A549 (cell line): Measurements from ENCODE around the gene PHF10. TPM values are rescaled to one million over a fixed set of nuclear protein-coding genes. Genes with fewer than 3 reads are reported as not detected.

Experiments
- ATAC-seq, 2 experiments: fragments of 200-7000 bp in 1 of 2; fragments of >200 bp in 1 of 2; cut with Nextera tagmentation in 1 of 2; cut with Tn5 transposase in 1 of 2; 3 replicates each; pipeline versions ENCODE4 v1.8.0 to v1.9.1; 2018 to 2020; ENCODE audit warnings: mild to moderate bottlenecking in 1 of 2, moderate library complexity in 1 of 2
- CTCF ChIA-PET: fragments of 300-600 bp; sonication (Branson Sonifier 250); formaldehyde crosslinking; extraction: SDS; loops from one replicate; lab custom pipeline; 2021; ENCODE audit warnings: antibody characterized with exemption, inconsistent platforms; lab: Yijun Ruan, JAX
- POLR2A ChIA-PET: fragments of 350-600 bp; formaldehyde crosslinking; extraction: SDS; loops from one replicate; lab custom pipeline; 2021; ENCODE audit warnings: antibody characterized with exemption, inconsistent platforms; lab: Yijun Ruan, JAX
- DNase-seq, 2 experiments: peaks; one replicate each; pipeline versions ENCODE4 v3.0.0 to v3.0.0-alpha.2; 2011 to 2016; ENCODE audit warnings: low read depth in 1 of 2, low spot score in 1 of 2
- FAIRE-seq: peaks from 2 replicates; lab custom pipeline; 2011; peaks lifted over from hg19 to GRCh38; lab: Jason Lieb, UNC
- H3K27ac ChIP-seq, 2 experiments: fragments of >200 bp; sonication (Bioruptor Twin); formaldehyde crosslinking; 3 replicates each; pipeline ENCODE4 v1.5.1; 2016 to 2017
- H3K4me1 ChIP-seq: fragments of >200 bp; sonication (Bioruptor Twin); formaldehyde crosslinking; 3 replicates; pipeline ENCODE4 v1.6.1; 2016
- H3K4me2 ChIP-seq: fragments of >200 bp; sonication (Bioruptor Twin); formaldehyde crosslinking; 3 replicates; pipeline ENCODE4 v1.6.1; 2016
- H3K4me3 ChIP-seq: fragments of >200 bp; sonication (Bioruptor Twin); formaldehyde crosslinking; 3 replicates; pipeline ENCODE4 v1.5.1; 2016
- H3K9me3 ChIP-seq: fragments of >200 bp; sonication (Bioruptor Twin); formaldehyde crosslinking; 3 replicates; pipeline ENCODE4 v1.6.1; 2016
- BCL3 ChIP-seq: fragments of >200 bp; sonication (Bioruptor Twin); formaldehyde crosslinking; IDR thresholded peaks from 3 replicates; pipeline ENCODE4 v1.6.1; 2016
- BHLHE40 ChIP-seq: IDR thresholded peaks from 2 replicates; pipeline ENCODE4 v1.6.1; 2012; ENCODE audit warnings: low read depth, low read length, inconsistent platforms
- CBX2 ChIP-seq: fragments of 200-600 bp; sonication (generic); IDR thresholded peaks from 2 replicates; pipeline ENCODE4 v1.6.1; 2016; ENCODE audit warnings: low read depth, mild to moderate bottlenecking, borderline replicate concordance
- CEBPB ChIP-seq, 2 experiments: fragments of >200 bp in 1 of 2; sonication (Bioruptor Twin) in 1 of 2; formaldehyde crosslinking in 1 of 2; IDR thresholded peaks; 2 replicates each; pipeline ENCODE4 v1.6.1; 2012 to 2016
- E2F6 ChIP-seq: IDR thresholded peaks from 2 replicates; pipeline ENCODE4 v1.6.1; 2012; ENCODE audit warnings: low read depth, borderline replicate concordance
- FOSB ChIP-seq: fragments of 250-450 bp; sonication (Bioruptor Pico); IDR thresholded peaks from 2 replicates; pipeline ENCODE4 v1.5.0; 2020; ENCODE audit warnings: mild to moderate bottlenecking, moderate library complexity
- FOSL2 ChIP-seq, 2 experiments: fragments of 450-650 bp in 1 of 2; fragments of >200 bp in 1 of 2; sonication (Bioruptor Twin) in 1 of 2; formaldehyde crosslinking; IDR thresholded peaks; 2 replicates each; pipeline versions ENCODE4 v1.5.0 to v1.6.1; 2016 to 2020; ENCODE audit warnings: mild to moderate bottlenecking in 1 of 2, moderate library complexity in 1 of 2
- FOXS1 ChIP-seq: fragments of 250-450 bp; sonication (Bioruptor Pico); IDR thresholded peaks from 2 replicates; pipeline ENCODE4 v1.5.0; 2020; ENCODE audit warnings: mild to moderate bottlenecking, moderate library complexity
- HDAC2 ChIP-seq: fragments of 200-600 bp; sonication (generic); IDR thresholded peaks from 2 replicates; pipeline ENCODE4 v1.6.1; 2016
- HEYL ChIP-seq: fragments of 250-450 bp; sonication (Bioruptor Pico); IDR thresholded peaks from 2 replicates; pipeline ENCODE4 v1.8.0; 2021; ENCODE audit warnings: mild to moderate bottlenecking, moderate library complexity
- MAX ChIP-seq: IDR thresholded peaks from 2 replicates; pipeline ENCODE4 v1.6.1; 2012
- MAZ ChIP-seq: fragments of 150-350 bp; IDR thresholded peaks from 2 replicates; pipeline ENCODE4 v1.6.1; 2014; ENCODE audit warnings: antibody characterized with exemption, low read depth, low read length, borderline replicate concordance
- NPAS2 ChIP-seq: fragments of 250-450 bp; sonication (Bioruptor Pico); IDR thresholded peaks from 2 replicates; pipeline ENCODE4 v1.8.0; 2022; ENCODE audit warnings: mild to moderate bottlenecking, moderate library complexity, borderline replicate concordance
- POLR2A ChIP-seq: IDR thresholded peaks from 2 replicates; pipeline ENCODE4 v1.6.1; 2012; ENCODE audit warnings: mild to moderate bottlenecking, low read length
- RAD21 ChIP-seq, 2 experiments: fragments of >200 bp in 1 of 2; sonication (Bioruptor Twin) in 1 of 2; formaldehyde crosslinking in 1 of 2; IDR thresholded peaks in 1 of 2; conservative IDR thresholded peaks in 1 of 2; 2 replicates in 1 of 2; 3 replicates in 1 of 2; pipeline ENCODE4 v1.6.1; 2012 to 2018; ENCODE audit warnings: inconsistent platforms in 1 of 2
- RFX5 ChIP-seq: fragments of 450-650 bp; IDR thresholded peaks from 2 replicates; pipeline ENCODE4 v1.7.1; 2014; ENCODE audit warnings: antibody characterized with exemption, mild to moderate bottlenecking, moderate library complexity
- RNF2 ChIP-seq: fragments of 200-600 bp; sonication (generic); IDR thresholded peaks from 2 replicates; pipeline ENCODE4 v1.6.1; 2016; ENCODE audit warnings: low read depth, mild to moderate bottlenecking, antibody characterized with exemption, moderate library complexity, borderline replicate concordance
- SMC3 ChIP-seq: fragments of >200 bp; sonication (Bioruptor Twin); formaldehyde crosslinking; IDR thresholded peaks from 3 replicates; pipeline ENCODE4 v1.6.1; 2018; ENCODE audit warnings: inconsistent platforms
- TFCP2L1 ChIP-seq: fragments of 250-450 bp; sonication (Bioruptor Pico); IDR thresholded peaks from 2 replicates; pipeline ENCODE4 v1.5.0; 2021; ENCODE audit warnings: mild to moderate bottlenecking
- USF2 ChIP-seq: fragments of 450-650 bp; IDR thresholded peaks from 2 replicates; pipeline ENCODE4 v1.6.1; 2014; ENCODE audit warnings: antibody characterized with exemption
- ZC3H11A ChIP-seq: fragments of 450-650 bp; IDR thresholded peaks from 2 replicates; pipeline ENCODE4 v1.6.1; 2014; ENCODE audit warnings: antibody characterized with exemption, mild to moderate bottlenecking
- ZFP36 ChIP-seq: fragments of 450-650 bp; IDR thresholded peaks from 2 replicates; pipeline ENCODE4 v1.6.1; 2014; ENCODE audit warnings: borderline replicate concordance; ENCODE audit not compliant: partially characterized antibody
- ZSCAN20 ChIP-seq: fragments of 250-450 bp; sonication (Bioruptor Pico); IDR thresholded peaks from 2 replicates; pipeline ENCODE4 v1.8.0; 2022; ENCODE audit warnings: mild to moderate bottlenecking, moderate library complexity
- WGBS: methylation state at CpG from one replicate; pipeline ENCODE4 v1.1.6; 2017; ENCODE audit errors: missing lambda C conversion rate; 5-methylcytosine and 5-hydroxymethylcytosine counted together
- polyA minus RNA-seq: library from RNA; depleted of rRNA, polyadenylated mRNA; stranded (reverse); fragments of >200 nt; gene quantifications from 2 replicates; pipeline ENCODE4 v1.2.3, GENCODE V29; 2011; rRNA and poly(A)+ RNA removed
- polyA plus RNA-seq, 4 experiments: library from polyadenylated mRNA; depleted of rRNA in 3 of 4; stranded (reverse); fragments of >200 nt; fragmentation: RNase III in 1 of 4; extraction: RNeasy Plus Mini Kit Qiagen cat#74134 plus additional on column Dnase treatment in 1 of 4; gene quantifications; 2 replicates in 3 of 4; 3 replicates in 1 of 4; pipeline ENCODE4 v1.2.3, GENCODE V29; 2011 to 2017
- TF ChIP-seq, protein P1 (sequence below): fragments of 200-600 bp; sonication (generic); IDR thresholded peaks from 2 replicates; pipeline ENCODE4 v1.6.1; 2016; ENCODE audit warnings: antibody characterized with exemption, mild to moderate bottlenecking, moderate library complexity

PHF10 gene
- polyA plus RNA-seq (2011; rRNA removed) (29.3 and 29.6 TPM in 2 replicates), polyA plus RNA-seq (2017; fragmentation: RNase III; extraction: RNeasy Plus Mini Kit Qiagen cat#74134 plus additional on column Dnase treatment) (21.9 to 23.3 TPM (median 22.6 TPM) in 3 replicates), polyA minus RNA-seq (9.1 and 9.2 TPM in 2 replicates)
- polyA plus RNA-seq (2012; cell fraction: cytosol; rRNA removed), result 13.5 and 14.0 TPM in 2 replicates
- 6.0 and 11.1 TPM in 2 replicates for polyA plus RNA-seq (2012; cell fraction: nucleus; rRNA removed)

- WGBS, result 2% methylated on average over 8 of the region's 89 CpGs
Measured at GRCh38 chr6:169724494-169725124, at the start of gene PHF10. Gene PHF10, minus strand, starts transcription at chr6:169724500. Its CDS starts 569 bp downstream, at chr6:169723931.

More at GRCh38 chr6:169724494-169725124, at the start of gene PHF10:
- FAIRE-seq (no peak), ATAC-seq (peak; percentile 72 to 73), DNase-seq (peak in 1 of 2 experiments; percentile 42)
- Histone ChIP-seq H3K27ac (peak within 1 kb of the TSS; percentile 96 to 99), H3K4me1 (peaks cover 22% of the 10 kb centered on the region), H3K4me2 (peak within 1 kb of the TSS; percentile 94), H3K9me3 (no peaks in the 10 kb centered on the region), H3K4me3 (peak within 1 kb of the TSS; percentile 77)
- TF ChIP-seq HDAC2 (0 out of 2 replicates have a peak, but pooled peaks have one; percentile 21), NPAS2 (CRISPR knock-in tag) (no peak), HEYL (CRISPR knock-in tag) (no peak), RNF2 (peak; percentile 85; the same call in 1 of the 2 replicates), BHLHE40 (no peak), SMC3 (no peak), MAZ (no peak), RFX5 (no peak), ZSCAN20 (no peak), CEBPB (IDR thresholded peaks at IDR 0.05) (no peak), USF2 (no peak), ZFP36 (no peak), FOSL2 (IDR thresholded peaks at IDR 0.05) (no peak), FOSL2 (CRISPR knock-in tag; IDR thresholded peaks at IDR 0.05) (no peak), FOSB (no peak), TFCP2L1 (no peak), FOXS1 (CRISPR knock-in tag) (no peak), MAX (peak; percentile 93), ZC3H11A (no peak), E2F6 (peak; percentile 82), BCL3 (0 out of 3 replicates have a peak, but pooled peaks have one; percentile 8), RAD21 (conservative IDR thresholded peaks at IDR 0.05 in 1 of 2, IDR thresholded peaks at IDR 0.05 in 1 of 2) (no peak), CBX2 (no peak), POLR2A (peak; percentile 20)
- TF ChIP-seq, protein P1, sequence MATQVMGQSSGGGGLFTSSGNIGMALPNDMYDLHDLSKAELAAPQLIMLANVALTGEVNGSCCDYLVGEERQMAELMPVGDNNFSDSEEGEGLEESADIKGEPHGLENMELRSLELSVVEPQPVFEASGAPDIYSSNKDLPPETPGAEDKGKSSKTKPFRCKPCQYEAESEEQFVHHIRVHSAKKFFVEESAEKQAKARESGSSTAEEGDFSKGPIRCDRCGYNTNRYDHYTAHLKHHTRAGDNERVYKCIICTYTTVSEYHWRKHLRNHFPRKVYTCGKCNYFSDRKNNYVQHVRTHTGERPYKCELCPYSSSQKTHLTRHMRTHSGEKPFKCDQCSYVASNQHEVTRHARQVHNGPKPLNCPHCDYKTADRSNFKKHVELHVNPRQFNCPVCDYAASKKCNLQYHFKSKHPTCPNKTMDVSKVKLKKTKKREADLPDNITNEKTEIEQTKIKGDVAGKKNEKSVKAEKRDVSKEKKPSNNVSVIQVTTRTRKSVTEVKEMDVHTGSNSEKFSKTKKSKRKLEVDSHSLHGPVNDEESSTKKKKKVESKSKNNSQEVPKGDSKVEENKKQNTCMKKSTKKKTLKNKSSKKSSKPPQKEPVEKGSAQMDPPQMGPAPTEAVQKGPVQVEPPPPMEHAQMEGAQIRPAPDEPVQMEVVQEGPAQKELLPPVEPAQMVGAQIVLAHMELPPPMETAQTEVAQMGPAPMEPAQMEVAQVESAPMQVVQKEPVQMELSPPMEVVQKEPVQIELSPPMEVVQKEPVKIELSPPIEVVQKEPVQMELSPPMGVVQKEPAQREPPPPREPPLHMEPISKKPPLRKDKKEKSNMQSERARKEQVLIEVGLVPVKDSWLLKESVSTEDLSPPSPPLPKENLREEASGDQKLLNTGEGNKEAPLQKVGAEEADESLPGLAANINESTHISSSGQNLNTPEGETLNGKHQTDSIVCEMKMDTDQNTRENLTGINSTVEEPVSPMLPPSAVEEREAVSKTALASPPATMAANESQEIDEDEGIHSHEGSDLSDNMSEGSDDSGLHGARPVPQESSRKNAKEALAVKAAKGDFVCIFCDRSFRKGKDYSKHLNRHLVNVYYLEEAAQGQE, result no peak
- POLR2A ChIA-PET, result interaction anchor here (1.1 to 1.2 kb wide), 2 partner anchors 17 to 27 kb away, joined by 3 to 7 read pairs; partner anchors contain the start of genes DYNLT2 and ERMARD
- CTCF ChIA-PET, result interaction anchor here (1.1 to 1.3 kb wide), 2 partner anchors 767 to 806 kb away, joined by 3 read pairs; no protein-coding TSS in a partner anchor
